Glomerular endothelial cell (primary cell): ENCODE data around the gene RNASEH2B. TPM values are rescaled to one million over a fixed set of nuclear protein-coding genes. Genes with fewer than 3 reads are reported as not detected.

Experiments
- DNase-seq: peaks from one replicate; pipeline ENCODE4 v3.0.0-alpha.2; 2011; ENCODE audit warnings: low read depth, low spot score; ENCODE audit errors: extremely low read depth
- total RNA-seq: library from RNA; depleted of rRNA; stranded (reverse); fragments of >200 nt; gene quantifications from 2 replicates; pipeline ENCODE4 v1.2.3, GENCODE V29; 2015

The RNASEH2B gene
- 24.4 and 27.6 TPM in 2 replicates for total RNA-seq

- DNase-seq: no peak
Measured at GRCh38 chr13:50909605-50910484, at the start of gene RNASEH2B. Gene RNASEH2B (plus strand): TSS chr13:50909791. CDS start chr13:50910077, 286 bp downstream.

GRCh38 chr13:50864492-50864891 is 45.1 kb upstream of the RNASEH2B start:
- DNase-seq: no peak

- DNase-seq: no peak
Measured at GRCh38 chr13:50866817-50867636, 42.6 kb upstream of the RNASEH2B start.

GRCh38 chr13:50867637-50867945 is 42.0 kb upstream of the RNASEH2B start:
- DNase-seq: no peak

GRCh38 chr13:50871405-50871804 is 38.2 kb upstream of the RNASEH2B start:
- no peak for DNase-seq

GRCh38 chr13:50873467-50873866 is 36.1 kb upstream of the RNASEH2B start:
- DNase-seq: no peak

GRCh38 chr13:50873991-50874390 is 35.6 kb upstream of the RNASEH2B start:
- no peak for DNase-seq

- no peak for DNase-seq
Measured at GRCh38 chr13:50882816-50883435, 26.7 kb upstream of the RNASEH2B start.

GRCh38 chr13:50883728-50884127 is 25.9 kb upstream of the RNASEH2B start:
- no peak for DNase-seq

- DNase-seq: no peak
Measured at GRCh38 chr13:50884265-50884664, 25.3 kb upstream of the RNASEH2B start.

- no peak for DNase-seq
Measured at GRCh38 chr13:50887151-50887550, 22.4 kb upstream of the RNASEH2B start.

GRCh38 chr13:50888362-50888761 is 21.2 kb upstream of the RNASEH2B start:
- no peak for DNase-seq

- no peak for DNase-seq
Measured at GRCh38 chr13:50889317-50889716, 20.3 kb upstream of the RNASEH2B start.

GRCh38 chr13:50891206-50891605 is 18.4 kb upstream of the RNASEH2B start:
- DNase-seq: no peak

- no peak for DNase-seq
Measured at GRCh38 chr13:50892210-50892944, 17.2 kb upstream of the RNASEH2B start.

GRCh38 chr13:50893211-50893852 is 16.3 kb upstream of the RNASEH2B start:
- no peak for DNase-seq

GRCh38 chr13:50894012-50894411 is 15.6 kb upstream of the RNASEH2B start:
- DNase-seq: no peak

- no peak for DNase-seq
Measured at GRCh38 chr13:50894504-50894903, 15.1 kb upstream of the RNASEH2B start.

GRCh38 chr13:50898338-50898737 is 11.3 kb upstream of the RNASEH2B start:
- DNase-seq: no peak

- DNase-seq: no peak
Measured at GRCh38 chr13:50901701-50902100, 7.9 kb upstream of the RNASEH2B start.
